ENCODE measurements around the gene FLT1. TPM values are rescaled to one million over a fixed set of nuclear protein-coding genes. Genes with fewer than 3 reads are reported as not detected.

Gene FLT1
- total RNA-seq, 4 donors from 2014 or later: 11.1 to 37.9 (median 21.7) TPM

GRCh38 chr13:28448651-28449358 is 46.1 kb downstream of the FLT1 start:
- TF ChIP-seq POLR2AphosphoS5 (IDR thresholded peaks at IDR 0.05) (no peak), POLR2A (IDR thresholded peaks at IDR 0.05) (no peak), EP300 (IDR thresholded peaks at IDR 0.05) (no peak), CTCF (IDR thresholded peaks at IDR 0.05) (no peak)
- ATAC-seq: no peak
- Histone ChIP-seq H3K4me3 (no peak overlapping the region), H3K27ac (no peak overlapping the region), H3K9me3 (peaks cover 0 to 24% (median 0%) of the 10 kb centered on the region in 3 donors), H3K36me3 (no peaks in the 10 kb centered on the region), H3K4me1 (no peaks in the 10 kb centered on the region), H3K27me3 (peaks cover 20% of the 10 kb centered on the region)
- 80 to 100% methylated on average over 2 to 3 of the region's 4 CpGs for WGBS, 2 donors (ENCODE audit: low coverage in 1 of 2)

- no peak for TF ChIP-seq EP300 (IDR thresholded peaks at IDR 0.05)
- TF ChIP-seq POLR2A (IDR thresholded peaks at IDR 0.05): no peak
- no peak for TF ChIP-seq POLR2AphosphoS5 (IDR thresholded peaks at IDR 0.05)
- TF ChIP-seq CTCF (IDR thresholded peaks at IDR 0.05): no peak
- Histone ChIP-seq H3K36me3 (no peaks in the 10 kb centered on the region), H3K27me3 (peaks cover 13% of the 10 kb centered on the region), H3K4me1 (no peaks in the 10 kb centered on the region), H3K27ac (no peak overlapping the region), H3K9me3 (peaks cover 0 to 24% (median 0%) of the 10 kb centered on the region in 3 donors), H3K4me3 (no peak overlapping the region)
- no peak for ATAC-seq
Measured at GRCh38 chr13:28447989-28448388, 46.9 kb downstream of the FLT1 start.

GRCh38 chr13:28447206-28447605 is 47.7 kb downstream of the FLT1 start:
- Histone ChIP-seq H3K4me3 (no peak overlapping the region), H3K4me1 (no peaks in the 10 kb centered on the region), H3K27ac (no peak overlapping the region), H3K9me3 (peaks cover 0 to 24% (median 0%) of the 10 kb centered on the region in 3 donors), H3K27me3 (peaks cover 13% of the 10 kb centered on the region), H3K36me3 (no peaks in the 10 kb centered on the region)
- TF ChIP-seq CTCF (IDR thresholded peaks at IDR 0.05) (no peak), POLR2AphosphoS5 (IDR thresholded peaks at IDR 0.05) (no peak), POLR2A (IDR thresholded peaks at IDR 0.05) (no peak), EP300 (IDR thresholded peaks at IDR 0.05) (no peak)
- 100% methylated on average over 1 of the region's 2 CpGs for WGBS, 2 donors (ENCODE audit: low coverage in 1 of 2)
- no peak for ATAC-seq

GRCh38 chr13:28442839-28443238 is 52.1 kb downstream of the FLT1 start:
- Histone ChIP-seq H3K4me1 (no peaks in the 10 kb centered on the region), H3K27ac (no peak overlapping the region), H3K27me3 (no peaks in the 10 kb centered on the region), H3K36me3 (no peaks in the 10 kb centered on the region), H3K9me3 (peaks cover 0 to 33% (median 0%) of the 10 kb centered on the region in 3 donors), H3K4me3 (no peak overlapping the region)
- WGBS, 2 donors (ENCODE audit: low coverage in 1 of 2): 21 to 44% methylated on average over 2 to 3 of the region's 3 CpGs
- TF ChIP-seq EP300 (IDR thresholded peaks at IDR 0.05) (no peak), POLR2A (IDR thresholded peaks at IDR 0.05) (no peak), CTCF (IDR thresholded peaks at IDR 0.05) (no peak), POLR2AphosphoS5 (IDR thresholded peaks at IDR 0.05) (no peak)
- ATAC-seq: no peak

GRCh38 chr13:28441529-28441928 is 53.4 kb downstream of the FLT1 start:
- TF ChIP-seq CTCF (IDR thresholded peaks at IDR 0.05) (no peak), POLR2A (IDR thresholded peaks at IDR 0.05) (no peak), POLR2AphosphoS5 (IDR thresholded peaks at IDR 0.05) (no peak), EP300 (IDR thresholded peaks at IDR 0.05) (no peak)
- no peak for ATAC-seq
- Histone ChIP-seq H3K36me3 (no peaks in the 10 kb centered on the region), H3K27ac (no peak overlapping the region), H3K4me3 (no peak overlapping the region), H3K27me3 (no peaks in the 10 kb centered on the region), H3K9me3 (peaks cover 0 to 29% (median 0%) of the 10 kb centered on the region in 3 donors), H3K4me1 (no peaks in the 10 kb centered on the region)
